Parathyroid adenoma (tissue), 2 donors: ENCODE data around the gene UAP1L1.

Source experiments
- H2AFZ ChIP-seq: fragments of 300-600 bp; sonication (generic); one replicate; pipeline ENCODE4 v1.7.0; 2017; ENCODE audit warnings: antibody characterized with exemption, mild to moderate bottlenecking
- H3K27ac ChIP-seq: fragments of 300-600 bp; sonication (generic); one replicate; pipeline ENCODE4 v1.7.0; 2017
- H3K27me3 ChIP-seq: fragments of 300-600 bp; sonication (generic); one replicate; pipeline ENCODE4 v1.7.0; 2017; ENCODE audit warnings: low read length; ENCODE audit not compliant: control insufficient read depth, insufficient read depth
- H3K36me3 ChIP-seq: fragments of 300-600 bp; sonication (generic); one replicate; pipeline ENCODE4 v1.7.0; 2017; ENCODE audit warnings: low read length; ENCODE audit not compliant: control insufficient read depth, insufficient read depth
- H3K4me1 ChIP-seq: fragments of 300-600 bp; sonication (generic); one replicate; pipeline ENCODE4 v1.7.0; 2017; ENCODE audit warnings: control low read depth
- H3K4me2 ChIP-seq: fragments of 300-600 bp; sonication (generic); one replicate; pipeline ENCODE4 v1.7.0; 2017; ENCODE audit warnings: low read length
- H3K4me3 ChIP-seq: fragments of 300-600 bp; sonication (generic); one replicate; pipeline ENCODE4 v1.7.0; 2017; ENCODE audit warnings: low read depth, low read length
- H3K79me2 ChIP-seq: fragments of 300-600 bp; sonication (generic); one replicate; pipeline ENCODE4 v1.7.0; 2017; ENCODE audit warnings: control low read depth
- H3K9ac ChIP-seq: fragments of 300-600 bp; sonication (generic); one replicate; pipeline ENCODE4 v1.7.0; 2017; ENCODE audit warnings: mild to moderate bottlenecking
- H3K9me3 ChIP-seq: fragments of 300-600 bp; sonication (generic); one replicate; pipeline ENCODE4 v1.7.0; 2017; ENCODE audit warnings: low read length; ENCODE audit not compliant: control insufficient read depth
- TF ChIP-seq, protein P1 (sequence below): fragments of 300-600 bp; sonication (generic); IDR thresholded peaks from one replicate; pipeline ENCODE4 v1.7.0; 2017; ENCODE audit warnings: antibody characterized with exemption, mild to moderate bottlenecking
- donor health status: primary hyperparathyroidism.

Gene UAP1L1

DNA sequence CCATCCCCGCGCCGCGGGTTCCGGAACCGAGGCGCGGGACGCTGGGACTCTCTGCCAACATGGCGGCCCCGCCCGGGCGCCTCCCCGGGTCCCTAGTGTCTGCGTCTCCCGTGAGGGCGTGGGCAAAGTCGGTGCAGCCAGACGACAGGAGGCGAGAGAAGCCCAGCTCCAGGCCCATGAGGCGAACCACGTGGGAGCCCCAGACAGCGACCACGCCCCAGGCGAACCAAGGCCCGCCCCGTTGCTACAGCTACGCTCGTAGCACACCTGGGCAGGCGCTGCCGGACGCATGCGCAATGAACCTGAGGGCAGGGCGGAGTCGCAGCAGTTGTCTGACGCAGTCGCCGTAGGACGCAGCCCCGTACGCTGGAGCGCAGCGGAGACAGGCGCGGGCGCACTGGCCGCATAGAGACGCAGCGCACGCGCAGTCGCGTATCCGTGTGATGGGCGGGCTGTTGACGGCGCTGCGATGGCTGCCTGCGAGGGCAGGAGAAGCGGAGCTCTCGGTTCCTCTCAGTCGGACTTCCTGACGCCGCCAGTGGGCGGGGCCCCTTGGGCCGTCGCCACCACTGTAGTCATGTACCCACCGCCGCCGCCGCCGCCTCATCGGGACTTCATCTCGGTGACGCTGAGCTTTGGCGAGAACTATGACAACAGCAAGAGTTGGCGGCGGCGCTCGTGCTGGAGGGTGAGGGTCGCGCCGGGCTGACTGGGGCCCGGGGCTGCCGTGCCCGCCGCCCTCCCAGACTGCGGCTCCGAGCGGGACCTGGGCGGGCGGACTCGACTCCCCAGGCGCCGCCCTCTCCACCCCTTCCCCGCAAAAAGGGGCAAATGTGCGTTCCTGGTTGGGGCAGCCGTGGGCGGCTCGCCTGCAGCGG lies 9.5 kb downstream of the UAP1L1 start, which contains the start of gene MAN1B1:
Gene MAN1B1, plus strand, starts transcription at position 455 of the 878 bp plus-strand sequence. Its CDS starts 15 bp downstream, at position 470.
- H3K27me3 ChIP-seq: no peaks in the 10 kb centered on the region
- peak within 1 kb of the TSS; percentile 89 for H3K27ac ChIP-seq
- no peaks in the 10 kb centered on the region for H3K79me2 ChIP-seq
- no peaks in the 10 kb centered on the region for H3K36me3 ChIP-seq
- peak within 1 kb of the TSS; percentile 94 for H2AFZ ChIP-seq
- TF ChIP-seq, protein P1, sequence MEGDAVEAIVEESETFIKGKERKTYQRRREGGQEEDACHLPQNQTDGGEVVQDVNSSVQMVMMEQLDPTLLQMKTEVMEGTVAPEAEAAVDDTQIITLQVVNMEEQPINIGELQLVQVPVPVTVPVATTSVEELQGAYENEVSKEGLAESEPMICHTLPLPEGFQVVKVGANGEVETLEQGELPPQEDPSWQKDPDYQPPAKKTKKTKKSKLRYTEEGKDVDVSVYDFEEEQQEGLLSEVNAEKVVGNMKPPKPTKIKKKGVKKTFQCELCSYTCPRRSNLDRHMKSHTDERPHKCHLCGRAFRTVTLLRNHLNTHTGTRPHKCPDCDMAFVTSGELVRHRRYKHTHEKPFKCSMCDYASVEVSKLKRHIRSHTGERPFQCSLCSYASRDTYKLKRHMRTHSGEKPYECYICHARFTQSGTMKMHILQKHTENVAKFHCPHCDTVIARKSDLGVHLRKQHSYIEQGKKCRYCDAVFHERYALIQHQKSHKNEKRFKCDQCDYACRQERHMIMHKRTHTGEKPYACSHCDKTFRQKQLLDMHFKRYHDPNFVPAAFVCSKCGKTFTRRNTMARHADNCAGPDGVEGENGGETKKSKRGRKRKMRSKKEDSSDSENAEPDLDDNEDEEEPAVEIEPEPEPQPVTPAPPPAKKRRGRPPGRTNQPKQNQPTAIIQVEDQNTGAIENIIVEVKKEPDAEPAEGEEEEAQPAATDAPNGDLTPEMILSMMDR: no peak
- H3K4me1 ChIP-seq: no peaks in the 10 kb centered on the region
- peak within 1 kb of the TSS; percentile 95 for H3K4me2 ChIP-seq
- H3K9ac ChIP-seq: peak within 1 kb of the TSS; percentile 55
- no peaks in the 10 kb centered on the region for H3K9me3 ChIP-seq
- peak within 1 kb of the TSS; percentile 76 for H3K4me3 ChIP-seq

DNA sequence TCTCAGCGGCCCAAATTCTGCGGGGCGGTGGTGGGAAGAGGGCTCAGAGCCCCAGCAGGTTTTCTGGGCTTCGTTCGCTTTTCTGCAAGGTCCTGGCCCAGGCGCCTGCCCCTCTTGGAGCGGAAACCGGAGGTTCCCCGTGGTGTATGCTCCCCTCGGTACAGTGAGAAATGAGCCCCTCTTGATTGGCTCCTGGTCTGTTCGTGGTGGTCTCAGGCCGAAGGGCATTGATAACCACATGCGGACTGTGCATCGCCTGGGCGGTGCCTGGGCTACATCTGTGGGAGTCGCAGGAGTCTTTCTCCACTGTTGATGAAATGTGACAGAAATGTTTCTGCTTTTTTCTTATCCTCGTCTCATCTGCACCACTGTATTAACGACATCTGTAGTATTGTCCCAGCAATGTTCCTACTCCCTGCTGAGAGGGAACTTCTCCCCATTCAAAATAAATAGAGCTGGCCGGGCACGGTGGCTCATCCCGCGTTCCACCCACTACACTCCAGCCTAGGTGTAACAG lies 10.2 kb downstream of the UAP1L1 start:
- Histone ChIP-seq H2AFZ (peak overlapping the region; percentile 94), H3K4me3 (peak overlapping the region; percentile 76), H3K27ac (peak overlapping the region; percentile 89), H3K4me2 (peak overlapping the region; percentile 75), H3K9me3 (no peaks in the 10 kb centered on the region), H3K79me2 (no peaks in the 10 kb centered on the region), H3K36me3 (no peaks in the 10 kb centered on the region), H3K9ac (no peak overlapping the region), H3K27me3 (no peaks in the 10 kb centered on the region), H3K4me1 (no peaks in the 10 kb centered on the region)
- TF ChIP-seq, protein P1: no peak

DNA sequence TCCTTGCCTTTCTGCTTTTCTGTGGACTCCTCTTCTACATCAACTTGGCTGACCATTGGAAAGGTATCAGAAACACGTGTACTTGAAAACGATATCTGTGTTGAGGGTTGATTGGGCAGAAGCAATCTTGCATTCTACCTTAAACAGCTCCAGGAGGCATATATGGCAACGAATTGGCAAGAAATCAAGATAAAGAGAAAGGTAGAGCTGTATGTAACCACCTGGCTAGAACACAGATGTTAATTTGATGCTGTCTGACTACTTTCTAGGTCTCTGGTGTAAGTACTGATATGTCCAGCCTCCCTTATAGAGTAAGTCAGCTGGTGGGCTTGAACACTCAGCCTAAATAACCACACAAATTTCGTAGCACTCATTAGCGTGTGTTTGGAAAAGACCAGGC lies 10.8 kb downstream of the UAP1L1 start:
- TF ChIP-seq, protein P1: no peak
- Histone ChIP-seq H3K9me3 (no peaks in the 10 kb centered on the region), H3K4me1 (no peaks in the 10 kb centered on the region), H3K4me3 (no peak overlapping the region), H3K27ac (no peak overlapping the region), H3K9ac (no peak overlapping the region), H3K27me3 (no peaks in the 10 kb centered on the region), H3K4me2 (no peak overlapping the region), H2AFZ (no peak overlapping the region), H3K36me3 (no peaks in the 10 kb centered on the region), H3K79me2 (no peaks in the 10 kb centered on the region)

DNA sequence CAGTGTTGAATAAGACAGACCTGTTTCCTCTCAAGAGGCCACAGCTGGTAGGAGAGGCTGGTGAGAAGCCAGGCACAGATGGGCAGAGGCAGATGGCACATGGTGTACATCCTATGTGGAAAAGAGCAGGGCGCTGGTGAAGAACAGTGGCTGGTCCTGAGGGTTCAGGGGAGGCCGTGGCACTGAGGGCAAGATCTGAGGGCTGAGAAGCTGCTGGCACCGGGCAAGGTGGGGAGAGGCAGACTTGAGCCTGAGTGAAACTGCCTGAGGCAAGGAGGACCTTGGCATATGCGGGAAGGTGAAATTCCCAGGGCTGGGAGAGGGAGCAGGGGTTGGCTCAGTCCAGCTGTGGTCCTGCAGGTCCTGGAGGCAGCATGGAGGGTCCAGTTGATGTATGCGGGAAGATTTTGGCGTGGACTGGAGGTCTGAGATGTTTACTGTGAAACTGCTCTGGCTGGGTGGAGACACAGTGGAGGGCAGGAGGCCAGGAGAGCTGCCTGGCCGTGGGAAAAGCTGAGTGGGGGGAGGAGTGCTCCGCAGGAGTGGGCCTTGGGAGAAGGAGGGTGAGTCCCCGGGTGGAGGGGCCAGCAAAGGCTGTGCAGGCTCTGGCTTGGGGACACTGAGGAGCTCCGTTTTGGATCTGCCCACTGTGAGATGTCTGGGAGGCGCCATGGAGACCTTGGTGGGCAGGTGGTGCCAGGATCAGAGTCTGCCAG lies 12.1 kb downstream of the UAP1L1 start:
- H3K4me2 ChIP-seq: no peak overlapping the region
- no peak overlapping the region for H3K9ac ChIP-seq
- no peak overlapping the region for H2AFZ ChIP-seq
- no peaks in the 10 kb centered on the region for H3K27me3 ChIP-seq
- TF ChIP-seq, protein P1: no peak
- H3K79me2 ChIP-seq: no peaks in the 10 kb centered on the region
- no peaks in the 10 kb centered on the region for H3K36me3 ChIP-seq
- H3K4me1 ChIP-seq: no peaks in the 10 kb centered on the region
- no peak overlapping the region for H3K4me3 ChIP-seq
- no peak overlapping the region for H3K27ac ChIP-seq
- H3K9me3 ChIP-seq: no peaks in the 10 kb centered on the region
